Astrocyte (in vitro differentiated cells and primary cell): Measurements from ENCODE around the gene CCDC69. TPM values are rescaled to one million over a fixed set of nuclear protein-coding genes. Genes with fewer than 3 reads are reported as not detected.

Experiments used
- DNase-seq: peaks from one replicate; pipeline ENCODE4 v3.0.0-alpha.2; 2010; ENCODE audit warnings: low read depth
- FAIRE-seq: peaks from 2 replicates; lab custom pipeline; 2011; peaks lifted over from hg19 to GRCh38; lab: Jason Lieb, UNC
- H2AFZ ChIP-seq: 2 replicates; pipeline ENCODE4 v1.6.0; 2012; ENCODE audit warnings: low read depth, low read length, inconsistent platforms
- H3K27ac ChIP-seq: 2 replicates; pipeline ENCODE4 v1.5.1; 2011; ENCODE audit warnings: low read depth, low read length, inconsistent platforms
- H3K27me3 ChIP-seq: 2 replicates; pipeline ENCODE4 v1.6.0; 2011; ENCODE audit warnings: low read length, inconsistent platforms; ENCODE audit not compliant: insufficient read depth
- H3K36me3 ChIP-seq: 2 replicates; pipeline ENCODE4 v1.5.1; 2011; ENCODE audit warnings: low read length, inconsistent platforms; ENCODE audit not compliant: insufficient read depth
- H3K4me1 ChIP-seq: 2 replicates; pipeline ENCODE4 v1.5.1; 2011; ENCODE audit warnings: low read length, inconsistent platforms; ENCODE audit not compliant: insufficient read depth
- H3K4me2 ChIP-seq: 2 replicates; pipeline ENCODE4 v1.6.0; 2012; ENCODE audit warnings: low read length, inconsistent platforms
- H3K4me3 ChIP-seq: 2 replicates; pipeline ENCODE4 v1.5.1; 2011; ENCODE audit warnings: low read depth, mild to moderate bottlenecking, low read length, inconsistent platforms; ENCODE audit not compliant: insufficient read depth
- H3K79me2 ChIP-seq: 2 replicates; pipeline ENCODE4 v1.6.0; 2012; ENCODE audit warnings: mild to moderate bottlenecking, low read length, inconsistent platforms; ENCODE audit not compliant: insufficient read depth
- H3K9ac ChIP-seq: 2 replicates; pipeline ENCODE4 v1.6.0; 2012; ENCODE audit warnings: mild to moderate bottlenecking, low read length, inconsistent platforms
- H3K9me3 ChIP-seq: 2 replicates; pipeline ENCODE4 v1.5.1; 2012; ENCODE audit warnings: low read depth, mild to moderate bottlenecking, low read length, inconsistent platforms; ENCODE audit not compliant: insufficient read depth
- H4K20me1 ChIP-seq: 2 replicates; pipeline ENCODE4 v1.6.0; 2012; ENCODE audit warnings: low read length, inconsistent platforms; ENCODE audit not compliant: insufficient read depth
- H3K27ac Mint-ChIP-seq: one replicate; pipeline ENCODE4 v1.8.0; 2021; ENCODE audit warnings: mild to moderate bottlenecking, mixed read lengths; ENCODE audit not compliant: unreplicated experiment
- H3K27me3 Mint-ChIP-seq: one replicate; pipeline ENCODE4 v1.8.0; 2021; ENCODE audit warnings: low read depth, mixed read lengths; ENCODE audit not compliant: unreplicated experiment
- H3K36me3 Mint-ChIP-seq: one replicate; pipeline ENCODE4 v1.8.0; 2021; ENCODE audit warnings: low read depth, mixed read lengths; ENCODE audit not compliant: unreplicated experiment
- H3K4me1 Mint-ChIP-seq: one replicate; pipeline ENCODE4 v1.8.0; 2021; ENCODE audit warnings: low read depth, mixed read lengths; ENCODE audit not compliant: unreplicated experiment
- H3K4me3 Mint-ChIP-seq: one replicate; pipeline ENCODE4 v1.8.0; 2021; ENCODE audit warnings: mild to moderate bottlenecking, moderate library complexity, mixed read lengths; ENCODE audit not compliant: unreplicated experiment
- H3K9me3 Mint-ChIP-seq: one replicate; pipeline ENCODE4 v1.8.0; 2021; ENCODE audit warnings: mild to moderate bottlenecking, mixed read lengths; ENCODE audit not compliant: unreplicated experiment
- CTCF ChIP-seq: IDR thresholded peaks from 2 replicates; pipeline ENCODE4 v1.5.1; 2011; ENCODE audit warnings: low read depth, mild to moderate bottlenecking, inconsistent platforms, low read length, moderate library complexity; ENCODE audit not compliant: insufficient read depth
- EZH2 ChIP-seq: IDR thresholded peaks from 2 replicates; pipeline ENCODE4 v1.6.1; 2012; ENCODE audit warnings: mild to moderate bottlenecking, low read length, inconsistent platforms; ENCODE audit not compliant: insufficient read depth
- total RNA-seq: library from RNA; stranded (reverse); gene quantifications from 2 replicates; pipeline ENCODE4 v1.2.1, GENCODE V29; 2021

Gene CCDC69
- total RNA-seq, 1 donor from 2014 or later, result 4.1 TPM

- Histone ChIP-seq H3K79me2 (no peaks in the 10 kb centered on the region), H3K4me3 (no peak overlapping the region), H3K9me3 (no peaks in the 10 kb centered on the region), H3K9ac (no peak overlapping the region), H4K20me1 (no peaks in the 10 kb centered on the region), H2AFZ (no peak overlapping the region), H3K4me2 (no peak overlapping the region), H3K4me1 (no peaks in the 10 kb centered on the region), H3K27me3 (no peaks in the 10 kb centered on the region), H3K27ac (no peak overlapping the region), H3K36me3 (no peaks in the 10 kb centered on the region)
- TF ChIP-seq EZH2 (no peak), CTCF (no peak)
- Mint-ChIP-seq H3K36me3 (peaks cover 1% of the 10 kb centered on the region), H3K9me3 (peaks cover 11% of the 10 kb centered on the region), H3K27ac (no peak overlapping the region), H3K4me1 (no peaks in the 10 kb centered on the region), H3K27me3 (peaks cover 1% of the 10 kb centered on the region), H3K4me3 (no peak overlapping the region)
- no peak for FAIRE-seq
- DNase-seq, result no peak
Measured at GRCh38 chr5:151191661-151192060, 32.2 kb downstream of the CCDC69 start.

GRCh38 chr5:151189151-151189550, 34.7 kb downstream of the CCDC69 start:
- Histone ChIP-seq H3K4me3 (no peak overlapping the region), H3K9ac (no peak overlapping the region), H3K79me2 (no peaks in the 10 kb centered on the region), H4K20me1 (no peaks in the 10 kb centered on the region), H3K4me2 (no peak overlapping the region), H2AFZ (no peak overlapping the region), H3K9me3 (no peaks in the 10 kb centered on the region), H3K4me1 (no peaks in the 10 kb centered on the region), H3K36me3 (no peaks in the 10 kb centered on the region), H3K27ac (no peak overlapping the region), H3K27me3 (no peaks in the 10 kb centered on the region)
- peaks cover 1% of the 10 kb centered on the region for H3K36me3 Mint-ChIP-seq
- H3K4me1 Mint-ChIP-seq, result no peaks in the 10 kb centered on the region
- no peak overlapping the region for H3K27ac Mint-ChIP-seq
- FAIRE-seq (no peak), DNase-seq (no peak)
- H3K9me3 Mint-ChIP-seq, result peaks cover 12% of the 10 kb centered on the region
- peaks cover 9% of the 10 kb centered on the region for H3K27me3 Mint-ChIP-seq
- TF ChIP-seq EZH2, result no peak
- TF ChIP-seq CTCF, result no peak
- H3K4me3 Mint-ChIP-seq, result no peak overlapping the region

GRCh38 chr5:151186538-151186937, 37.4 kb downstream of the CCDC69 start:
- Mint-ChIP-seq H3K4me3 (no peak overlapping the region), H3K4me1 (peaks cover 7% of the 10 kb centered on the region), H3K36me3 (peaks cover 2% of the 10 kb centered on the region), H3K27ac (no peak overlapping the region), H3K9me3 (peaks cover 10% of the 10 kb centered on the region), H3K27me3 (peaks cover 14% of the 10 kb centered on the region)
- no peak overlapping the region for H3K27ac ChIP-seq
- H3K27me3 ChIP-seq, result no peaks in the 10 kb centered on the region
- H3K4me2 ChIP-seq, result no peak overlapping the region
- no peaks in the 10 kb centered on the region for H3K36me3 ChIP-seq
- H3K9me3 ChIP-seq, result no peaks in the 10 kb centered on the region
- no peaks in the 10 kb centered on the region for H3K4me1 ChIP-seq
- TF ChIP-seq EZH2 (no peak), CTCF (no peak)
- FAIRE-seq, result no peak
- DNase-seq, result no peak
- no peak overlapping the region for H2AFZ ChIP-seq
- H4K20me1 ChIP-seq, result no peaks in the 10 kb centered on the region
- no peak overlapping the region for H3K4me3 ChIP-seq
- H3K9ac ChIP-seq, result no peak overlapping the region
- no peaks in the 10 kb centered on the region for H3K79me2 ChIP-seq
